Smooth muscle cell (in vitro differentiated cells): ENCODE measurements around the gene FAM83G. TPM values are rescaled to one million over a fixed set of nuclear protein-coding genes. Genes with fewer than 3 reads are reported as not detected.

Source experiments
- DNase-seq: peaks from one replicate; lab custom pipeline; 2025; ENCODE audit not compliant: unreplicated experiment; lab: John Stamatoyannopoulos, UW
- H2AFZ ChIP-seq: fragments of 200-600 bp; sonication (generic); 2 replicates; pipeline ENCODE4 v1.6.0; 2016; ENCODE audit warnings: antibody characterized with exemption, low read depth, mild to moderate bottlenecking
- H3F3A ChIP-seq: fragments of 200-600 bp; sonication (generic); 2 replicates; pipeline ENCODE4 v1.6.0; 2017; ENCODE audit warnings: antibody characterized with exemption, low read depth
- H3K27ac ChIP-seq: fragments of 200-600 bp; sonication (generic); 2 replicates; pipeline ENCODE4 v1.5.1; 2016; ENCODE audit warnings: low read depth, mild to moderate bottlenecking
- H3K27me3 ChIP-seq: fragments of 200-600 bp; sonication (generic); 2 replicates; pipeline ENCODE4 v1.6.1; 2016; ENCODE audit warnings: low read depth, mild to moderate bottlenecking
- H3K36me3 ChIP-seq: fragments of 200-600 bp; sonication (generic); 2 replicates; pipeline ENCODE4 v1.5.1; 2016; ENCODE audit warnings: low read depth
- H3K4me1 ChIP-seq: fragments of 200-600 bp; sonication (generic); 2 replicates; pipeline ENCODE4 v1.5.1; 2016; ENCODE audit warnings: low read depth
- H3K4me2 ChIP-seq: fragments of 200-600 bp; sonication (generic); 2 replicates; pipeline ENCODE4 v1.6.0; 2016; ENCODE audit warnings: mild to moderate bottlenecking
- H3K4me3 ChIP-seq: fragments of 200-600 bp; sonication (generic); 2 replicates; pipeline ENCODE4 v1.5.1; 2016; ENCODE audit warnings: mild to moderate bottlenecking
- H3K79me2 ChIP-seq: fragments of 200-600 bp; sonication (generic); 2 replicates; pipeline ENCODE4 v1.6.0; 2016; ENCODE audit warnings: low read depth, mild to moderate bottlenecking
- H3K9ac ChIP-seq: fragments of 200-600 bp; sonication (generic); 2 replicates; pipeline ENCODE4 v1.6.0; 2016; ENCODE audit warnings: low read depth
- H3K9me3 ChIP-seq: fragments of 200-600 bp; sonication (generic); replicated peaks from 2 replicates; pipeline ENCODE4 v1.5.1; 2016; ENCODE audit warnings: low read depth
- H4K20me1 ChIP-seq: fragments of 200-600 bp; sonication (generic); 2 replicates; pipeline ENCODE4 v1.6.0; 2016; ENCODE audit warnings: low read depth
- CTCF ChIP-seq: fragments of 200-600 bp; sonication (generic); IDR thresholded peaks from 2 replicates; pipeline ENCODE4 v1.5.1; 2017; ENCODE audit warnings: borderline replicate concordance, mild to moderate bottlenecking, antibody characterized with exemption; ENCODE audit not compliant: insufficient read depth, poor library complexity, severe bottlenecking
- WGBS: methylation state at CpG from one replicate; pipeline ENCODE4 v1.1.7; 2016; ENCODE audit warnings: low lambda C conversion rate; 5-methylcytosine and 5-hydroxymethylcytosine counted together
- polyA plus RNA-seq: library from polyadenylated mRNA; unstranded; fragments of >200 nt; fragmentation: Nextera tagmentation; extraction: Ambion mirVana; gene quantifications from 2 replicates; pipeline ENCODE4 v1.2.1, GENCODE V29; 2016
- total RNA-seq: library from RNA; depleted of rRNA; stranded (reverse); fragments of >200 nt; gene quantifications from 2 replicates; pipeline ENCODE4 v1.2.3, GENCODE V29; 2014

Gene FAM83G
- total and polyA plus RNA-seq, 2 experiments from 2014 or later = 8.2 to 14.2 TPM

GRCh38 chr17:18978655-18979054 lies 25.9 kb downstream of the FAM83G start:
- Histone ChIP-seq H3K27ac (no peak overlapping the region), H3F3A (no peaks in the 10 kb centered on the region), H3K4me2 (no peak overlapping the region), H4K20me1 (peaks cover 3% of the 10 kb centered on the region), H3K27me3 (no peaks in the 10 kb centered on the region), H3K9ac (no peak overlapping the region), H3K4me3 (no peak overlapping the region), H2AFZ (no peak overlapping the region), H3K9me3 (no peaks in the 10 kb centered on the region), H3K4me1 (peaks cover 3% of the 10 kb centered on the region), H3K79me2 (no peaks in the 10 kb centered on the region), H3K36me3 (no peaks in the 10 kb centered on the region)
- no peak for DNase-seq
- 95% methylated on average over 17 of the region's 17 CpGs for WGBS
- TF ChIP-seq CTCF = no peak

GRCh38 chr17:18978050-18978449 lies 26.5 kb downstream of the FAM83G start:
- no peak for DNase-seq
- no peak overlapping the region for H2AFZ ChIP-seq
- H3K36me3 ChIP-seq = no peaks in the 10 kb centered on the region
- H3K4me1 ChIP-seq = peaks cover 3% of the 10 kb centered on the region
- TF ChIP-seq CTCF = no peak
- H4K20me1 ChIP-seq = peaks cover 7% of the 10 kb centered on the region
- H3F3A ChIP-seq = no peaks in the 10 kb centered on the region
- H3K27ac ChIP-seq = no peak overlapping the region
- no peaks in the 10 kb centered on the region for H3K27me3 ChIP-seq
- no peak overlapping the region for H3K4me2 ChIP-seq
- WGBS = 94% methylated on average over 13 of the region's 13 CpGs
- no peak overlapping the region for H3K9ac ChIP-seq
- no peaks in the 10 kb centered on the region for H3K79me2 ChIP-seq
- H3K4me3 ChIP-seq = no peak overlapping the region
- no peaks in the 10 kb centered on the region for H3K9me3 ChIP-seq

DNA sequence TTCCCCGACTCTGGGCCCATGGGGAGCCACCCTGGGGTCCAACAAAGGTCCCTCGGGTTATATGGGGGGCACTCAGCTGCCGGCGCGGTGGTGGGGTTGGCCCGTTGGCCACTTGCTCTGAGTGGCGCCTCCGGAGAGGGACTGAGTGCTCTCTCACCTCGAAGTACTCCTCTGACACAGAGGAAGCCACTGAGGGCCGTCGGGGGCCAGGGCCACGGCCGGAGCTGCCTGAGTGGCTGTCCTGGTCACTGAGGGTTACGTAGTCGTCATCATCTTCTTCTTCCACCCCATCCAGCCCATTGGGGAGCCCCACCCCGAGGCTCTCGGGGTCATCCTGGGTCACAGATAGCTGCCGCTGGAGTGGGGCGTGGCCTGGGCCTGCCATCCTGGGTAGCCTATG lies 26.9 kb downstream of the FAM83G start:
- no peaks in the 10 kb centered on the region for H3K27me3 ChIP-seq
- no peaks in the 10 kb centered on the region for H3F3A ChIP-seq
- TF ChIP-seq CTCF = no peak
- no peak overlapping the region for H3K27ac ChIP-seq
- H3K9me3 ChIP-seq = no peaks in the 10 kb centered on the region
- no peaks in the 10 kb centered on the region for H3K36me3 ChIP-seq
- no peak overlapping the region for H3K4me2 ChIP-seq
- no peaks in the 10 kb centered on the region for H3K79me2 ChIP-seq
- H2AFZ ChIP-seq = no peak overlapping the region
- peaks cover 3% of the 10 kb centered on the region for H3K4me1 ChIP-seq
- H3K9ac ChIP-seq = no peak overlapping the region
- H4K20me1 ChIP-seq = peaks cover 7% of the 10 kb centered on the region
- DNase-seq = no peak
- H3K4me3 ChIP-seq = no peak overlapping the region
- WGBS = 96% methylated on average over 19 of the region's 19 CpGs

- Histone ChIP-seq H3K4me1 (no peaks in the 10 kb centered on the region), H3K27me3 (no peaks in the 10 kb centered on the region), H3K4me2 (no peak overlapping the region), H3K4me3 (no peak overlapping the region), H3F3A (no peaks in the 10 kb centered on the region), H3K79me2 (no peaks in the 10 kb centered on the region), H3K27ac (no peak overlapping the region), H2AFZ (no peak overlapping the region), H3K9me3 (no peaks in the 10 kb centered on the region), H3K9ac (no peak overlapping the region), H3K36me3 (no peaks in the 10 kb centered on the region), H4K20me1 (peaks cover 7% of the 10 kb centered on the region)
- TF ChIP-seq CTCF = no peak
- WGBS = 95% methylated on average over 4 of the region's 4 CpGs
- no peak for DNase-seq
Measured at GRCh38 chr17:18977021-18977420, 27.5 kb downstream of the FAM83G start.
